ENCODE results near the gene MEPCE. TPM values are rescaled to one million over a fixed set of nuclear protein-coding genes. Genes with fewer than 3 reads are reported as not detected.
"Not testable (repeated sequence)": the region's sequence is repeated elsewhere in the genome, so short reads cannot be mapped to it uniquely, and the experiment has no call there.

MEPCE gene
- 10 to 100 TPM; 17.1 to 25.1 (median 20.7) TPM for total RNA-seq
- long read RNA-seq, partial matches to known transcripts, result 0 of 2 reads
- long read RNA-seq, other reads (novel, unspliced or antisense), result 2 of 2 reads

GRCh38 chr7:100429637-100430492, at the start of gene MEPCE:
MEPCE (plus strand) TSS chr7:100429831; CDS start chr7:100430019, 188 bp downstream.
- DNase-seq (peak; percentile 94 to 95 (median 94)), ATAC-seq (peak; percentile 49 to 62 (median 58))
- intact Hi-C loops (cut with DNase I), result no loop called here
- TF ChIP-seq, protein P1, sequence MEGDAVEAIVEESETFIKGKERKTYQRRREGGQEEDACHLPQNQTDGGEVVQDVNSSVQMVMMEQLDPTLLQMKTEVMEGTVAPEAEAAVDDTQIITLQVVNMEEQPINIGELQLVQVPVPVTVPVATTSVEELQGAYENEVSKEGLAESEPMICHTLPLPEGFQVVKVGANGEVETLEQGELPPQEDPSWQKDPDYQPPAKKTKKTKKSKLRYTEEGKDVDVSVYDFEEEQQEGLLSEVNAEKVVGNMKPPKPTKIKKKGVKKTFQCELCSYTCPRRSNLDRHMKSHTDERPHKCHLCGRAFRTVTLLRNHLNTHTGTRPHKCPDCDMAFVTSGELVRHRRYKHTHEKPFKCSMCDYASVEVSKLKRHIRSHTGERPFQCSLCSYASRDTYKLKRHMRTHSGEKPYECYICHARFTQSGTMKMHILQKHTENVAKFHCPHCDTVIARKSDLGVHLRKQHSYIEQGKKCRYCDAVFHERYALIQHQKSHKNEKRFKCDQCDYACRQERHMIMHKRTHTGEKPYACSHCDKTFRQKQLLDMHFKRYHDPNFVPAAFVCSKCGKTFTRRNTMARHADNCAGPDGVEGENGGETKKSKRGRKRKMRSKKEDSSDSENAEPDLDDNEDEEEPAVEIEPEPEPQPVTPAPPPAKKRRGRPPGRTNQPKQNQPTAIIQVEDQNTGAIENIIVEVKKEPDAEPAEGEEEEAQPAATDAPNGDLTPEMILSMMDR (IDR thresholded peaks at IDR 0.05), result no peak
- TF ChIP-seq POLR2A (IDR thresholded peaks at IDR 0.05), result no peak
- H3K4me1 ChIP-seq, result peaks cover 0 to 29% (median 2%) of the 10 kb centered on the region in 4 donors
- 0% methylated on average over 32 of the region's 95 CpGs for WGBS (ENCODE audit: insufficient coverage, low coverage, low lambda C conversion rate, missing lambda C conversion rate)
- H3K9me3 ChIP-seq, result no peaks in the 10 kb centered on the region
- H3K27ac ChIP-seq, result peak within 1 kb of the TSS; percentile 98 to 99 (median 98)
- H3K27me3 ChIP-seq, result no peaks in the 10 kb centered on the region
- H3K4me3 ChIP-seq, result peak within 1 kb of the TSS; percentile 84 to 85 (median 84)
- H3K36me3 ChIP-seq, result peaks cover 0 to 19% (median 4%) of the 10 kb centered on the region in 4 donors

DNA sequence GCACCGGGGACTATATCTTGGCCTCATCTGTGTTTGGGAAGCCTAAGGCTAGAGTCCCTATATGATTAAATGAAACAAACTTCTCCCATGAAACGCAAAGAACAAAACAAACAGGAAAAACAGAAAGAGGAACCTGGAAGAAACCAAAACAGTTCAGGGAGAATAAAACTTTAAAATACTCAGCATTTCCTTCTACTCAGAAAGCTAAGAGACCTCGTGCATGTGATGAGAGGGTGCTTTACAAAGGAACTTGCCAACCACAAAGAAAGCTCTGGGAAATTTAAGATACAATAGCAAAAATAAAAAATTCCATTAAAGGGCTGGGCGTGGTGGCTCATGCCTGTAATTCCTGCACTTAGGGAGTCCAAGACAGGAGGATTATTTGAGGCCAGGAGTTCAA, 49.4 kb upstream of the MEPCE start:
- DNase-seq, result no peak
- H3K9me3 ChIP-seq, result no peaks in the 10 kb centered on the region
- WGBS (ENCODE audit: insufficient coverage, low coverage, low lambda C conversion rate, missing lambda C conversion rate), result 48% methylated on average over 4 of the region's 4 CpGs
- intact Hi-C loops (cut with DNase I), result no loop called here
- no peak for TF ChIP-seq POLR2A (IDR thresholded peaks at IDR 0.05)
- TF ChIP-seq, protein P1 (IDR thresholded peaks at IDR 0.05), result no peak
- peak in 3 of 4 donors; percentile 37 to 43 (median 38) for ATAC-seq
- no peaks in the 10 kb centered on the region for H3K27me3 ChIP-seq
- H3K36me3 ChIP-seq, result no peaks in the 10 kb centered on the region
- H3K4me3 ChIP-seq, result no peak overlapping the region
- H3K27ac ChIP-seq, result peak overlapping the region in 2 of 3 donors; percentile 22 to 34
- H3K4me1 ChIP-seq, result no peaks in the 10 kb centered on the region

DNA sequence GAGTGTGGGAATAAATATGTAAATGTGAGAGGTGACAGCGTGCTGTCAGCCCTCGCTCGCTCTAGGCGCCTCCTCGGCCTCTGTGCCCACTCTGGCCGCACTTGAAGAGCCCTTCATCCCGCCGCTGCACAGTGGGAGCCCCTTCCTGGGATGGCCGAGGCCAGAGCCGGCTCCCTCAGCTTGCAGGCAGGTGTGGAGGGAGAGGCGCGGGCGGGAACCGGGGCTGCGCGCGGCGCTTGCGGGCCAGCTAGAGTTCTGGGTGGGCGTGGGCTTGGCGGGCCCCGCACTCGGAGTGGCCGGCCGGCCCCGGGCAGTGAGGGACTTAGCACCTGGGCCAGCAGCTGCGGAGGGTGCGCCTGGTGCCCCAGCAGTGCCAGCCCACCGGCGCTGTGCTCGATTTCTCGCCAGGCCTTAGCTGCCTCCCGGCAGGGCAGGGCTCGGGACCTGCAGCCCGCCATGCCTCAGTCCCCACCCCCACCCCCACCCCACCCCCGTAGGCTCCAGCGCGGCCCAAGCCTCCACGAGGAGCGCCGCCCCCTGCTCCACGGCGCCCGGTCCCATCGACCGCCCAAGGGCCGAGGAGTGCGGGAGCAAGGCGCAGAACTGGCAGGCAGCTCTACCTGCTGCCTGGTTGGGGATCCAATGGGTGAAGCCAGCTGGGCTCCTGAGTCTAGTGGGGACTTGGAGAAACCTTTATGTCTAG, 47.9 kb upstream of the MEPCE start:
- H3K9me3 ChIP-seq; H3K27ac ChIP-seq; H3K27me3 ChIP-seq; H3K4me1 ChIP-seq; ATAC-seq; intact Hi-C loops (cut with DNase I); H3K36me3 ChIP-seq; DNase-seq; H3K4me3 ChIP-seq: not testable (repeated sequence)
- 53% methylated on average over 3 of the region's 49 CpGs for WGBS (ENCODE audit: insufficient coverage, low coverage, low lambda C conversion rate, missing lambda C conversion rate)

DNA sequence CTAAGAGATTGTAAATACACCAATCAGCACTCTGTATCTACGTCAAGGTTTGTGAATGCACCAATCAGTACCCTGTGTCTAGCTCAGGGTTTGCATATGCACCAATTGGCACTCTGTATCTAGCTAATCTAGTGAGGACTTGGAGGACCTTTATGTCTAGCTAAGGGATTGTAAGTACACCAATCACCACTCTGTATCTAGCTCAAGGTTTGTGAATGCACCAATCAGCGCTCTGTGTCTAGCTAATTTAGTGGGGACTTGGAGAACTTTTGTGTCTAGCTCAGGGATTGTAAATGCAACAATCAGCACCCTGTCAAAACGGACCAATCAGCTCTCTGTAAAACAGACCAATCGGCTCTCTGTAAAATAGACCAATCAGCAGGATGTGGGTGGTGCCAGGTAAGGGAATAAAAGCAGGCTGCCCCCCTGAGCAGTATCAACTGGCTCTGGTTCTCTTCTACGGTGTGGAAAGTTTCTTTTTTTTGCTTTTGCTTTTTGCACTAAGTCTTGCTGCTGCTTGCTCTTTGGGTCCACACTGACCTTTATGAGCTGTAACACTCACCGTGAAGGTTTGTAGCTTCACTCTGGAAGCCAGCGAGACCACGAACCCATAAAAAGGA, 47.3 kb upstream of the MEPCE start:
- H3K27ac ChIP-seq; intact Hi-C loops (cut with DNase I); H3K36me3 ChIP-seq; H3K4me3 ChIP-seq; H3K9me3 ChIP-seq; DNase-seq; H3K27me3 ChIP-seq; H3K4me1 ChIP-seq: not testable (repeated sequence)
- 58% methylated on average over 5 of the region's 8 CpGs for WGBS (ENCODE audit: insufficient coverage, low coverage, low lambda C conversion rate, missing lambda C conversion rate)
- ATAC-seq, result peak in 1 of 4 donors; percentile 12

DNA sequence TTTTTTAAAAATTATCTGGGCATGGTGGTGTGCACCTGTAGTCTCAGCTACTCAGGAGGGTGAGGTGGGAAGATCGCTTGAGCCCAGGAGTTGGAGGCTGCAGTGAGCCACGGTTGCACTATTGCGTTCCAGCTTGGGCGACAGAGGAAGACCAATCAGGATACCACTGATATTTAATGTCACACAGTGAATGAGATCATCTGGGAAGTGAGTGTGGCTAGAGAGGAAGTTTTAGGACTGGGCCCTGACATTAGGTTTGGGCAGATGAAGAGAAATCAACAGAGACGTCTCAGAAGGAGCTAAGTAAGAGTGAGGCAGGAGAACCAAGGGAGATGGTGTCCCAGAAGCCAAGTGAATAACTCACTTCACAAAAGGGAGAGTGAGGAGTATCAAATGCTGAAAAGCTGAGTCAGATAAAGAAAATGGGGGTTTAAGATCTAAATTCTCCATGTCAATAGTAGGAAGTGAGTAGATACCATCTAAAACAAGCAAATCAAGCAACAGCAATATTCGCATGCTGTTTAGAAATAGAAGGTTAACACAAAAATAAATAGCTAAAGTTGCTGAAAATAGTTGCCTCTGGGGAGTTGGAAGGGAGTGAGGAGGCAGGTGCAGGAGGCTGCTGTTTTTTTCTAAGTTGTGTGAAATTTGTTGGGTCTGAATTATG, 44.9 kb upstream of the MEPCE start:
- no peaks in the 10 kb centered on the region for H3K9me3 ChIP-seq
- no peaks in the 10 kb centered on the region for H3K27me3 ChIP-seq
- DNase-seq (no peak), ATAC-seq (peak in 3 of 4 donors; percentile 50 to 57 (median 53))
- H3K4me3 ChIP-seq, result no peak overlapping the region
- intact Hi-C loops (cut with DNase I), result no loop called here
- H3K4me1 ChIP-seq, result no peaks in the 10 kb centered on the region
- TF ChIP-seq, protein P1 (IDR thresholded peaks at IDR 0.05), result no peak
- TF ChIP-seq POLR2A (IDR thresholded peaks at IDR 0.05), result no peak
- H3K27ac ChIP-seq, result no peak overlapping the region
- 60% methylated on average over 6 of the region's 6 CpGs for WGBS (ENCODE audit: insufficient coverage, low coverage, low lambda C conversion rate, missing lambda C conversion rate)
- H3K36me3 ChIP-seq, result no peaks in the 10 kb centered on the region

Measured in right lobe of liver (tissue), 6 donors.